ENCODE data around the gene KCNC1. TPM values are rescaled to one million over a fixed set of nuclear protein-coding genes. Genes with fewer than 3 reads are reported as not detected.

KCNC1 gene
- total and polyA plus RNA-seq, 7 donors: 0.01 to 1.1 (median 0.13) TPM

GRCh38 chr11:17745023-17745772, 10.6 kb downstream of the KCNC1 start:
- Histone ChIP-seq H3K9me3 (no peaks in the 10 kb centered on the region), H3K4me3 (no peak overlapping the region), H3K27ac (no peak overlapping the region), H3K27me3 (ENCODE audit: insufficient read depth in 3 of 3, low read length in 2 of 3) (peaks cover 0 to under 1% (median 0%) of the 10 kb centered on the region in 3 donors), H3K36me3 (ENCODE audit: insufficient read depth in 1 of 2, low read depth in 1 of 2) (no peaks in the 10 kb centered on the region), H3K4me1 (peaks cover 13% of the 10 kb centered on the region)
- intact Hi-C loops (cut with DNase I): no loop called here
- no peak for ATAC-seq
- WGBS, 3 donors: 86 to 89% (median 88%) methylated on average over 20 of the region's 20 CpGs
- TF ChIP-seq, protein P1, sequence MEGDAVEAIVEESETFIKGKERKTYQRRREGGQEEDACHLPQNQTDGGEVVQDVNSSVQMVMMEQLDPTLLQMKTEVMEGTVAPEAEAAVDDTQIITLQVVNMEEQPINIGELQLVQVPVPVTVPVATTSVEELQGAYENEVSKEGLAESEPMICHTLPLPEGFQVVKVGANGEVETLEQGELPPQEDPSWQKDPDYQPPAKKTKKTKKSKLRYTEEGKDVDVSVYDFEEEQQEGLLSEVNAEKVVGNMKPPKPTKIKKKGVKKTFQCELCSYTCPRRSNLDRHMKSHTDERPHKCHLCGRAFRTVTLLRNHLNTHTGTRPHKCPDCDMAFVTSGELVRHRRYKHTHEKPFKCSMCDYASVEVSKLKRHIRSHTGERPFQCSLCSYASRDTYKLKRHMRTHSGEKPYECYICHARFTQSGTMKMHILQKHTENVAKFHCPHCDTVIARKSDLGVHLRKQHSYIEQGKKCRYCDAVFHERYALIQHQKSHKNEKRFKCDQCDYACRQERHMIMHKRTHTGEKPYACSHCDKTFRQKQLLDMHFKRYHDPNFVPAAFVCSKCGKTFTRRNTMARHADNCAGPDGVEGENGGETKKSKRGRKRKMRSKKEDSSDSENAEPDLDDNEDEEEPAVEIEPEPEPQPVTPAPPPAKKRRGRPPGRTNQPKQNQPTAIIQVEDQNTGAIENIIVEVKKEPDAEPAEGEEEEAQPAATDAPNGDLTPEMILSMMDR (IDR thresholded peaks at IDR 0.05): no peak
- peak in 1 of 2 donors; percentile 21 for DNase-seq

GRCh38 chr11:17746096-17746495, 11.5 kb downstream of the KCNC1 start:
- Histone ChIP-seq H3K9me3 (no peaks in the 10 kb centered on the region), H3K27ac (no peak overlapping the region), H3K4me1 (peaks cover 22% of the 10 kb centered on the region), H3K27me3 (ENCODE audit: insufficient read depth in 3 of 3, low read length in 2 of 3) (no peaks in the 10 kb centered on the region), H3K4me3 (no peak overlapping the region), H3K36me3 (ENCODE audit: insufficient read depth in 1 of 2, low read depth in 1 of 2) (no peaks in the 10 kb centered on the region)
- intact Hi-C loops (cut with DNase I): no loop called here
- TF ChIP-seq, protein P1 (IDR thresholded peaks at IDR 0.05): no peak
- ATAC-seq (no peak), DNase-seq (peak in 1 of 2 donors; percentile 22)
- 83 to 84% (median 84%) methylated on average over 11 of the region's 11 CpGs for WGBS, 3 donors

GRCh38 chr11:17747131-17747955, 12.8 kb downstream of the KCNC1 start:
- Histone ChIP-seq H3K27me3 (ENCODE audit: insufficient read depth in 3 of 3, low read length in 2 of 3) (no peaks in the 10 kb centered on the region), H3K36me3 (ENCODE audit: insufficient read depth in 1 of 2, low read depth in 1 of 2) (no peaks in the 10 kb centered on the region), H3K9me3 (no peaks in the 10 kb centered on the region), H3K4me1 (peaks cover 30% of the 10 kb centered on the region), H3K4me3 (no peak overlapping the region), H3K27ac (no peak overlapping the region)
- TF ChIP-seq, protein P1 (IDR thresholded peaks at IDR 0.05): no peak
- intact Hi-C loops (cut with DNase I): no loop called here
- ATAC-seq (no peak), DNase-seq (peak in 1 of 2 donors; percentile 24)
- 76 to 79% (median 77%) methylated on average over 15 to 19 of the region's 19 CpGs for WGBS, 3 donors

DNA sequence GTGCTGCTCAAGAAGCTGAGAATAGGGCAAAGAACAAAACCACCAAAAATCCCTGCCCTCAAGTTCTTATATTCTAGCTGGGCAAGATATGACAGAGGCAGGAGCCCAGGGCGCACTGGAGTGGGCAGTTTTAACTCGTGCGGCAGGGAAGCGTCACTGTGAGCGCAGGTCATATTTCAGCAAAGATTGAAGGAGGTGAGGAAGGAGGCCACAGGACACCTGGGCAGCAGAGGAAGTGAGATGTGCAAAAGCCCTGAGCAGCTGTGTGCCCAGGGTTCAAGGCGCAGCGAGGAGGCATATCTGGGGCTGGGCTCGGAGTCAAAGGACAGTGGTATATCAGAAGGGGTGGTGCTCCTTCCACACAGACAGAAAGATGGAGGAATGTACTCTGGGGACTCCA, 13.5 kb downstream of the KCNC1 start:
- intact Hi-C loops (cut with DNase I): no loop called here
- no peak overlapping the region for H3K4me3 ChIP-seq
- H3K4me1 ChIP-seq: peaks cover 37% of the 10 kb centered on the region
- no peaks in the 10 kb centered on the region for H3K9me3 ChIP-seq
- DNase-seq (peak in 1 of 2 donors; percentile 21), ATAC-seq (no peak)
- H3K27ac ChIP-seq: no peak overlapping the region
- TF ChIP-seq, protein P1 (IDR thresholded peaks at IDR 0.05): no peak
- H3K36me3 ChIP-seq (ENCODE audit: insufficient read depth in 1 of 2, low read depth in 1 of 2): no peaks in the 10 kb centered on the region
- 83 to 94% (median 86%) methylated on average over 8 of the region's 8 CpGs for whole genome bisulfite sequencing, 3 donors
- H3K27me3 ChIP-seq (ENCODE audit: insufficient read depth in 3 of 3, low read length in 2 of 3): no peaks in the 10 kb centered on the region
